ENCODE results near the gene GTSE1.

GTSE1 gene

DNA sequence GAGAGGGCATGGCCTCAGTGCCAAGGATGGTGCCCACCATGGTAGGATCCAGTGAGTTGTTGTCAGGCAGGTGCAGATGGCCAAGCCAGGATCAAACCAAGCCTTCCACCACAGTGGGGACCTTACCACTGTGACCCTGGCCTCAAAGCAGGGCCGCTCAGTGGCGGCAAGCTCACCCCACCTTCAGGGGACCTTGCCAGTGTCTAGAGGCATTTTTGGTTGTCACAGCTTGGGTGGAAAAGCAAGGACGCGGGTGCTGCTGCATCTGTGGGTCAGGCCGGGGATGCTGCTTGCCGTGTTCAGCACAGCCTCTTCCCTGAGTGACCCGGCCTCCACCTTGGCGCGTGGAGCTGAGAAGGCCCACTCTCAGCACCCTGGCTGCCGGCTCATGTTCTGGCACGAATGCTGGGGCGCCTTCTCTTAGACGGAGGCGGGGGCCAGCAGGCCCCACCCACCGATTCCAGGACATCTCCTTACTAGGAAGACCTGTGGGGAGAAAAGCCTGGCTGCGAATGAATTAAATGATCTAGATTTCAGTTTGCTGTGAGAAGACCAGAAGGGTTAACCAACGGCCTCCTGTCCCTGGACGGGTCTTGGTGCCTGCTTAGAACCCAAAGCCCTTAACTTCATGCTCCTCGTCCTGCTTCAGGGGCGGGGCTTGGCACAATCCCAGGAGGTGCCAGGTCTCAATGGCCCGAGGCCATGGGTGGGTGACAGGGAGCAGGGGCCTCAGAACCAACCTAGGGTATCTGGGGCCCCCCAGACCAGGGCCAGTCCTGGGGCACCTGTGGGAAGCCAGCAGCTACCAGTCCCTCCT lies 57.7 kb downstream of the GTSE1 start:
- DNase-seq = no peak

DNA sequence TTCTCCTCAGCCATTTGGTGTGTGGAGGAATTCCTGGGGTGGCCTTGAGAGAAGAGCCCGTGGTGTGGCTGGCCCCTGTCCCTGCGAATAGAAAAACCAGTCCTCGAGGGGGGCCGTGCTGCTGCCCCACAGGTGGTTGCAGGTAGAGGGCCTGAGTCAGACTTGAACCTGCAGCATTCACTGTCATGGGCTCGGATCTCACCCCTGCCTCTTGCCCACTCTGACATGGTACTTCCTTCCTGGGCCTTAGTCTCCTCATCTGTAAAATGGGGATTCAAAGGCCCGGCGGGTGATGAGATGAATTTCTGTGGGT lies 58.3 kb downstream of the GTSE1 start:
- DNase-seq = no peak

DNA sequence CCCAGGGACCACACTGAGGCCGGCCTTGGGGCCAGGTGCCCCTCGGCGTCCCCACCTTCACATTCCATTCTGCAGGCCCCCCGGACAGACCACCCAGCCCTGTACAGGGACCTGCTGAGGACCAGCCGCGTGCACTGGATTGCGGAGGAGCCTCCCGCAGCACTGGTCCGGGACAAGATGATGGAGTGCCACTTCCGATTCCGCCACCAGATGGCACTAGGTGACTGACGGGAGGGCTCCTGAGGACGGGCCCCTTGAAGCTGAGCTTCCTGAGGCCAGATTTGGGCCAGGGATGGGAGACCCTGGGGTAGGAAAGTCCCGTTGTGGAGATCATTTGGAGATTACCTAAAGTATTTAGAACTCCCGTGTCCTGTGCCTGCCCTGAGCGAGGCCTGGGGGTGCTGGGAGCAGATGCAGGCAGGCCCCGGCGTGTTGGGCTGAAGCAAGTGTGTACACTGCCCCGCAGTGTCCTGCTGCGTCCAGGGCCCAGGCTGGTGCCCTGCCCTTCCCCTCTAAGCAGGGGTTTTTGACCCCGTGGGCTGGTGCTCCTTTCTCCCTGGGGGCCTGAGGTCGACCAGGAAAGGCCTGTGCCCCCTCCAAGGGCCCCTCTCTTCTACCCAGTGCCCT lies 58.8 kb downstream of the GTSE1 start:
- no peak for DNase-seq

DNA sequence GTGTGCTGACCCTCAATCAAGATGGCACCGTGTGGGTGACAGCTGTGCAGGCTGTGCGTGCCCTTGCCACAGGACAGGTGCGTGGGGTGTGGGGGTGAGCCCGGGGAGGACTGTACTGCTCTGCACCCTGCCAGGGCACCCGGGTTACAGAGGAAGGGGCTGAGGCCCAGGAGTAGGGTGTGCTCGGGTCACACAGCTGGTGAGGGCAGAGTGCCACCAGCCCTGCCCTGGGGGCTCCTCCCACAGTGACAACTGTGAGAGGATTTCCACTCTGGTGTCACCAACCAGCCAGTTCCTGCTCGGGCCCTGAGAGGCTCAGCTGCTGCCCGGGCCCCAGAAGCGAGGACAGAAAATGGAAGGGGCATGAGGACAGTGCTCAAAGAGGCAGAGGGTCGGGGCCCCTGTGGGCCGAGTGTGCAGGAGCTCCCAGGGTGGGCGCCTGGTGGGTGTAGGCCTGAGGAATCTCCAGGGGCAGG lies 59.4 kb downstream of the GTSE1 start:
- no peak for DNase-seq

DNA sequence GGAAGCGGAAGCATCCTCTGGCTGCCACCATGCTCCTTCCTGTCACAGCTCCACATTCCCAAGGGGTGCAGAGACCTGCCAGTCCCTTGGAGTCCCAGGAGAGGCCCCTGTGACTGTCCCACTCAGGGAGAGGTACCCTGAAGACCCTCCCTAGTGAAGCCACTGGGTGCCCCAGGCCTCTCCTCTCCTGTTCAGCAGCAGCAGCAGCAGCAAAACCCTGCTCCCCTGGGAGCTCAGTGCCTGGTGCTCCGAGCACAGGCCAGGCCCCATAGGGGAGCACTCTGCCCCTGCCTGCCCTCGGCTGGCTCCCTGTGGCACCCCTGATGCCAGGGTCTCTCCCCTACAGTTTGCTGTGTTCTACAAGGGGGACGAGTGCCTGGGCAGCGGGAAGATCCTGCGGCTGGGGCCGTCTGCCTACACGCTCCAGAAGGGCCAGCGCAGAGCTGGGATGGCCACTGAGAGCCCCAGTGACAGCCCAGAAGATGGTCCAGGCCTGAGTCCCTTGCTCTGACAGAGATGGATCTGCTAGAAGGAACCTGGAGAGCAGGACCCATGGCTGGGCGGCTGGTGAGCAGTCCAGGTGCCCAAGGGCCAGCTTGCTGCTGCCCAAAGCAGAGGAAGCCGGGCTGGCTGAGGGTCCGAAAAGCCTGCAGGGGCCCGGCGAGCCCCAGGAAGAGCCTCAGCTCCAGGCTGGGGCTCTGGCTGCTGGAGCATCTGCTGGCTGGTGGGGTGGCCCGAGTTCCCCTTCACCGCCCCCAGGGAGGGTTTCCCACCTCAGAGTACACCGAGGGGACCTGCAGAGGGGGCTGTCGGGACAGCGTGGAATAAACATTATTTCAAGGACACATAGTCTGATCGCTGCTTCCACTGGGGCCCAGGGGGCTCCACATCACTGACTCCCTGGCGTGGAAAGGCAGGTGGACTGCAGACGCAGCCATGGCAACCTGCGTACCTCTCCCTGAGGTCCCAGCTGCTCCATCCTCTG lies 60.1 kb downstream of the GTSE1 start:
- no peak for DNase-seq

DNA sequence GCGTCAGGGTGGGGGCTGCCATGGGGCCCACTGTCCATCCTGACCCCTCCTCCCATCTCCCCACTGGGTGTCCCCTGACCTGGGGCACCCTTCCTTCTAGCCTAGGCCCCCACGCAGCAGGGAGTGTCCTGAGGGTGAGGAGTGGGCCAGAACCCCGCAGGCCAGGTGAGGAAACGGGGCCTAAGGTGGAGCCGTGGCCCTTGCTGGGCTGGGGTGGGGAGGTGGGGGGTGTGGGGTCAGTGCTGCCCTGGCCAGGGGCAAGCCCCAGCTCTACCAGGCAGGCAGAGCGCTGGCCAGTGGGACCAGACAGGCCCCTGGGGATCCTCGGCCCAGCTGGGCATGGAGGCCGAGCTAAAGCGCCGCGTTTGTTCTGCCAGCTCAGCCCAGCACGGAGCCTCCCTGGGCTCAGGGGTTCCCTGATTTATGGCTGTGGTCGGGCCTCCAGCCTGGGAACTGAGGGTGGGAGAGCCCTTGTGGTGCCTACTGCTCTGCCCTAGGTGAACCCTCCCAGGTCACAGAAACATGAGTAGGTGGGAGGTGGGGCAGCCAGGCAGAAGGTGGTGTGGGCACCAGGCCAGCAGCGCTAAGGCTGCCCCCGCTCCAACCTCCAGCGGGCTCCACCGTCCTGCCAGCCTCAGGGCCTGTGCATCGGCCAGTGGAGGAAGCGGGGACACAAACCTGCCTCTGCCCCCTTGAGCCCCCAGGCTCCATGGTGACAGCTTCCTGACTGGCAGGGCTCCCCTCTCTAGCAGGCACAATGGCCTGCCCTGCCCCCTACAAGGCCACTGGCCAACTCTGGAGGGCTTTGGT lies 61.2 kb downstream of the GTSE1 start:
- DNase-seq = no peak

DNA sequence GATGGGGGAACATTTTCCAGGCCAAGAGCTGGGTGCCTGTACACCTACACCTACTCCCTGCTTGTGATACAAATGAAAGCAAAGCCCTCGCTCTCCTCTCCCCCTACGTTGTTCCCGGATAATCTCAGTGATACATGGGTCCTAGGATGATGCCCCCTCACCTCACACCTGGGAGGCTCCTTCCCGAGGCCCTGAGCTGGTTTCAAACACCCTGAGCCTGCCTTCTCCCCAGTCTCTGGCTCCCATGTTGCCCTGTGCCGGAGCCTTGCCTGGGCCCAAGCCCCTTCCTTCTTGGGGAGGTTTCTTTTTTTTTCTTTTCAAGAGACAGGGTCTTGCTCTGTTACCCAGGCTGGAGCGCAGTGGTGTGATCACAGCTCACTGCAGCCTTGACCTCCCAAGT lies 62.1 kb downstream of the GTSE1 start:
- DNase-seq = no peak

DNA sequence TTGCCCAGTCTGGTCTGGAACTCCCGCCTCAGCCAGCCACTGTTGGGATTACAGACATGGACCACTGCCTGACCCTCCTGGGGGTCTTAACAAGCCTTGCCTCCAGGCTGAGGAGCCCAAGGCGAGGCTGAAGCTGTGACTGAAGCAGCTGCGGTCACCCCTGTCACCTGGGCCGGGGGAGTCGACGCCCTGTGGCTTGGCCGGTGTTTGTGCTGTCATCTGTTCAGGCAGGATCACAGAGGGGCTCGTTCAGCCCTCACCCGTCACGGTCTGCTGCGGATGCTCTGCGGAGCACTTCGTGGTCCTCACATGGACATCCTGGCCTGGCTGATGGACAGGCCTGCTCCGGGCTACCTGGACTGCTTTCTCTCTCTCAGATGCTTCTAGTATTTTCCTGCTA lies 62.7 kb downstream of the GTSE1 start:
- DNase-seq = no peak

DNA sequence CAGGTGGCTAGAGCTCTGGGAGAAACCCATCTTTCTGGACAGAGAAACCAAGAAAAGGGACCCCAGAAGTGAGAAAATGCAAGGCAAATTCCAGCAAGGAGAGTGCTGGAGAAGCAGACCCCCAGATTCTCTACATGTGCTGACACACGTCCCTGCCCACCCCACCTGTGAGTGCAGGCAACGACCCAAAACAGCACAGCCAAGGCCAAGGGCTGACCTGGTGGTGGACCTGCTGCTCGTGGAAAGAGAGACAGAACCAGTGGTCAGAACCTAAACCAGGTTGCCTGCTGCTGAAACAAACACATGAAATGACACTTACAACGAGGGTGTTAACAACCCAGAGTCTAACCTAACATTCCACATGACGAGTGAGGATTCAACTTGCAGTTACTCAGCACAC lies 63.4 kb downstream of the GTSE1 start:
- no peak for DNase-seq

DNA sequence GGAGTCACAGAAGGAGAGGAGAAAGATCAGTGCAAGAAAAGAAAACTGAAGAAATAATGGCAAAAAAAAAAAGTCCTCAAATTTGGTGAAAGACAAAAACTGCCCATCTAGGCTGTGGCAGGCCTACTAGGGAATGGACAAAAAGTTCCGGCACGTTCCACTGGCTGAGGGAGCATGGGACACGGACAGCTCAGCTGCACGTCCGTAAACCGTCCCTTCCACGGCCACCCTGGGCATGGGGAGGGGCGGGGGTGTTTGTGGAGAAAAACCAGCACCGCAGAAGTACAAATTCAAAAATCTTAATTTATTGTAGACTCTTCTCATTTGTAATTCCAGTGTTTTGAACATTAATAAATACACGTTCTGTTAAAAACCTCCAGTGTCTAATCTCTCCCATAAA lies 64.2 kb downstream of the GTSE1 start:
- DNase-seq = no peak

DNA sequence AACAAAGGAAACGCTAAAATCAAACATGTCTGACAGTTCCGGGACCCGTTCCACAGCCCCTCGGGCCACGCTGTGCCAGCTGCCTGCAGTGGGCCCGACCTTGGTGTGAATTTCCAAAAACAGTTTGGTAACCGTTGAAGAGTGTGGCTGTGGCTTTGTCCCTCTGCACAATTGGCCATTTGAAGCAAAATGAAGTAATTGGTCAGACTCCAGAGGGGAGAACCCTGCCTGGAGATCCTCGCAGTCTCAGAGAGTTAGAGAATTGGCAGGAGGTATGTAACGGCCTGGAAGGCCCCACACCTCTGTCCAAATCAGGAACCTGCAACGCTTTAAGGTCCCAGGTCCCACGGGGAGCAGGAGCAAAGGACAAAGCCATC lies 65.1 kb downstream of the GTSE1 start:
- no peak for DNase-seq

DNA sequence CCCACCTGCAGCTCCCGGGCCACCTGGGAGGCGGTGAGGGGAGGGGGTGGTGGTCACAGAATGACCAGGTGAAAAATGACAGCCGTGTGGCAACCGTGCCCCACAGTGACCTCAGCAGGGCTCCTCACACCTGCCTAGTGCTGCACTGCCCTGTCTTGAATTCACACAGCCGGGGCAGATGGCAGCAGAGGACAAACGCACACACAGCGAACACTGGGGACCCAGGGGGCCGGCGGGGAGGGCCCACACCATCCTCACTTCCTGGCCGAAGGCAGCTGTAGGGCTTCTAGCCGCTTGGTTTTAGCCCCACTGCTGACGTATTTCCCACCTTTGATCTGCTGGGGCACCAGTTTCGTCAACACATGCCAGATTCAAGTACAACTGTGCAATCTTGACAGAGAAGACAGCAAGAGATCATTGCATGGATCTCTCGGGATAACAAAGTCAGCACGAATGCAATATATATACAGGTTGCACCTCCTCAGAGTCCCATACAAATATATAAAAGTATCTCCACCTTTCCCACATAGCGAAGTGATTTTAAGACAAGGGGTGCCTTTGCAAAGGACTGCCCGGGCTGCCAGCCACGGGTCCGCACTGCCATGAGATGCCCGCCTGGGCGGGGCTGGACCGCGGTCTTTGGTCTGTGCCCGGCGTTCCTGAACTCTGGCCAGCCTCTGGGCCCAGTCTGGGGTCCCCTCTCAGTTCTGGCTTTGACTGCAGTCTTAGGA lies 65.7 kb downstream of the GTSE1 start:
- no peak for DNase-seq

DNA sequence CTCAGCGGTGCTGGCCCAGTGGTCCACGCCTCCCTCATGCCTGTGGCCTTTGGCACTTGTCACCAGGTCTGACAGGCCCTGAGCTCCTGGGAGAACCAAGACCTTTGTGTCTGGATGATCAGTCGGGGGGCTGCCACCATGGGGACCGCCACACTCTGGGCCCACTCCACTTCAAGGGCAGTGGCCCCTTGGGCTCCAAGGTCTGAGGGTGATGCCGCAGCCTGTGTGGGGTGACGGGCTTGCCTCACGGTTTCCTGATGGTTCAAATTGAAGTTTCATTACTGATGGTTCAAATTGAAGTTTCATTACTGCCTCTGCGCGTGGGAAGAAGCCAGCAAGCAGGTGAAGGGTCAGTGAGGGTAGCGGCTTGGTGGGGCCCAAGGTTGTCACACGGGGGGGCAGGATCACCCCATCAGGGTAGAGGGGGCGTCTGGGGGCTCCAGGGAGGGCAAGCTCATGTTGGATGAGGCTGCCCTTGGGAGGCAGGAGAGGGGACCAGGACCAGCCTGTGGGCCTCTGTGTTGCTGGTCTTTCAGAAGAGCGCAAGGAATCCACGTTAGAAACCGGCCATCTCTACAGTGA lies 66.4 kb downstream of the GTSE1 start:
- no peak for DNase-seq

DNA sequence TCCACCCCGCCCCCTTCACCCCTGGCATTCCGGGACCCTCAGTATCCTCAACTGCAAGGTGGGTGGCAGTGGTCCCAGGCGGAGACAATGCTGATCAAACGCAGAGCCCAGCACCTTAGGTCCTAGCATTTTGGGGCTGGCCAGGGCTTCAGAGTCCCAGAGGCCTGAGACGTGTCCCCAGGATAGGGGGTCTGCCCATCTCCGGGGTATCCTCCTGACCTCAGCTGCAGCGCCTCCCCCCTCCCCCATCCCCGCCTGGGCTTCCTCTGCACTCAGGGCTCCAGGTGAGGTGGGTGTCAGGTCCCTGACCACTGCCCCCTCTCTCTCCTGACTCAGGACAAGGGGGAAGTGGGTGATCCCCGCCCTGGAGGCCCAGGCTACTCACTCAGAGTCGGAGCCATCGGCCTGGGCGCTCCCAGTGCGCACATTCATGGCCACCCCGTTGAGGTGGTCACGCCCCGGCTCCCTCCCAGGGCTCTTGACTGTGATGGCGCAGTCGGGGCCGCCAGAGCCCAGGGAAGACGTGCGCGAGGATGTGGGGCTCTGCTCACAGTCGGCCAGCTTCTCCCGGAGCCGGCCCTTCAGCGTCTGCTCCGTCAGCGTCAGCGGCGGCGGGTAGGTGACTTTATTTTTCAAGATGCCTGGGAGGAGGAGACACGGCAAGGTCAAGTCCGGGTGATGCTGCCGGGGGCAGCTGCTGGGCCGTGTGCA lies 67.1 kb downstream of the GTSE1 start:
- no peak for DNase-seq

DNA sequence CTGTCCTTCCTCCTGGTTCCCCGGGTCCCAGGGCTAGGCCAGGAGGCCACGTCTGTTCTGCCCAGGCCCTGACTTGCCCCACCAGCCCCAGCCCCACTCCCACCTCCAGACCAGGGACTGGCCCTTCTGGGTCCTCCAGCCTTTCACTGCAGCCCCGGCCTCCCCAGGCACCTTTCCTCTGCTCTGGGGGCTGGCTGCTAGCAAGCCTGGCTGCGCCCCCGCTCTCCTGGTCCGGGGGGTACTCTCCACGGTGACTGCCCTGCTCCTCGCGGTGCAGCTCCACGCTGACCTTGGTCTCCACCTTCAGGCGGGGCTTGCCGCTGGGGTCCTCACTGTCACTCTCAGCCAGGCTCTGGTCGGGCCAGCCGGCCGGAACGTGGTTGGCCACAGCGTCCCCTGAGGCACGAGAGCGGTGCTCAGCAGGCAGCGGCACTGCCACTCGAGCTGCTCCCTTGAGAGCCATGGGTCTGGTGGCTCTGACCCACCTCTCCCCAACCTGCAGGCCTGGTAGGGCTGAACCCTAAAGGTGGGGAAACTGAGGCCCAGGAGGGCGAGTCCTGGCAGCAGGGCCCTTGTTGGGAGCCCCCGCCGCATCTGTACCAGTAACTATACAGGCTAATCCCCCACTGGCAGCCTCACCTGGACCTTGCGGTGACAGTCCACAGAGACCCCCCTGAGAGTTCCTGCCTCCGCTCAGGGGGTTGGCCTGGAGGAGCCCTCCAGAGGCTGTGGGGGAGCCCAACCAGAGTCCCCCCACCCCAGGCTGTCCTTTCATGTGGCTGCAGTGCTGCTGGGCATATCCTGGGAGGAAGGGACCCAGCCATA lies 67.9 kb downstream of the GTSE1 start:
- no peak for DNase-seq

DNA sequence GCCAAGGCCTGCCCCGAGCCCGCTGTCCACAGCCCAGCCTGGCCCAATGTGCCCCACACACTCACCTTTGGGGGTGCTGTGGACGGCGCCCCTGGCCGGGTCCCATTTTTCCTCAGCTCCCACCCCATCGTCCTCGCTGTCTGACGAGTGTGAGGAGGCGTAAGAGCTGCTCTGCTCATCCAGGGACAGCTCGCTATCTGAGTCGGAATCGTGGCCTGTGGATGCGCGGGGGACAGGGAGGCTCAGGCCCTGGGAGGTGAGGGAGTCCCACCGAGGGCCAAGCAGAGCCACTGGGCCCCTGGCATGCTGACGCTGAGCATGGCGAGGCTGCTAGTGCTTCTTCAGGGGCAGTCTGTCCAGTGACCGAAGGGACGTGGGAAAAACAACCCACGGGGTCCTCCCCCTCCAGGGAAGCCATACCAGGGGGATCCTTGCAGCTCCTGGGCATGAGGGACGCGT lies 68.5 kb downstream of the GTSE1 start:
- DNase-seq = no peak

DNA sequence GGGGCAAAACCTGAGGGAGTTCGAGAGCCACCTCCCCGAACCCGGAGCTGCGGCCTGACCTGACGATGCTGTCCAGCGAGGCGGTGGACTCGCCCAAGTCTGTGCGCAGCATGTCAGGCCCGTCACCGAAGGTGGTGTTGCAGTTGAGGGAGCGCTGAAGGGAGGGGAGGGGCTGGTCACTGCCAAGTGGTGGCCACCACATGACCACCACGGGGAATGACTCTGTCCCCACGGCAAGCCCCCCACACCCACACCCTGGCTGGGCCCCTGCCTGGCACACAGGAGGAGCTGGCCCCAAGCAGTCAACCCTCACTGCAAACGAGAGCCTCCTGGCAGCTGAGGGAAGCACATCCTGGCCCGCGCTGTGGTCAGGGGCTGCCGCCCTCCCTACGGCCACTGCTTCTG lies 69.7 kb downstream of the GTSE1 start:
- no peak for DNase-seq

DNA sequence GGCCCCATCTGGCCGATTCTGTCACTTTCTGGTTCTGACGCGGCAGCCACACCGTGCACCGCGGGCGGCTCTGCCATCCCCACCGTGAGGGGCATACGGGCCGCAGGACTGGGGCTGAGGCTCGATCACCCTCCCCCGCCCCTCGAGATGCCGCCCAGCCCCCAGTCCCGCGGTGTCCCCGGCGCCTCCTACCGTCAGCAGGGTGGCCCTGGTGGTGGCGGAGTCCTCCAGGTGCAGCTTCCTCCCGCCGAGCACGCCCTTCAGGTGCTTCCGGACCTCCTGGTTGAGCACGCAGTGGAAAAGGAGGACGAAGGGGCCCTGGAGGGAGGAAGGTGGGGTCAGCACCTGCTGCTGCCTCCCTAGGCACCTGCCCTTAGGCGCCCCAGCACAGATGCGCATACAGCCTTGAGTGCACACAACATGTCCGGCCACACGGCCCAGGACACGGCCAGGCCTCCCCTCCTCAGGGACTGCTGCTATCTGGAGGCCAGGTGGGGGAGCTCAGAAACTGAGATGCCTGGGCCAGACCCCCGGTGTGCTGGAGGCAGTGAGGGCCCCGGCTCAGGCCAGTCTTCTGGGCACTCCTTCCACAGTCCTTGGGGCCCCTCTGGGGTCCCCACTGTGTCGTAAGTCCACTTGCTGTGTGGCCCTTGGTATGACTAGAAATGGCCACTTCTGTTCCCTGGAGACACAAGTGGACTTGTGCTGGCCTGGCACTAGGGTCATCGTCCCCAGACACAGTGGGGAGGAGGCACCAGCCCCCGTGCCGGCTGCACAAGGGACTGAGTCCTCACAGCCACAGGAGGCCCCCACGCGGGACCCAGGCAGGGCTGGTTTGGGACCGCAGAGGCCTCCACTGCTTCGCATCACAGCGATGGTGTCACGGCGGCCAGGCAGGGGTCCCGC lies 70.4 kb downstream of the GTSE1 start:
- DNase-seq = no peak

DNA sequence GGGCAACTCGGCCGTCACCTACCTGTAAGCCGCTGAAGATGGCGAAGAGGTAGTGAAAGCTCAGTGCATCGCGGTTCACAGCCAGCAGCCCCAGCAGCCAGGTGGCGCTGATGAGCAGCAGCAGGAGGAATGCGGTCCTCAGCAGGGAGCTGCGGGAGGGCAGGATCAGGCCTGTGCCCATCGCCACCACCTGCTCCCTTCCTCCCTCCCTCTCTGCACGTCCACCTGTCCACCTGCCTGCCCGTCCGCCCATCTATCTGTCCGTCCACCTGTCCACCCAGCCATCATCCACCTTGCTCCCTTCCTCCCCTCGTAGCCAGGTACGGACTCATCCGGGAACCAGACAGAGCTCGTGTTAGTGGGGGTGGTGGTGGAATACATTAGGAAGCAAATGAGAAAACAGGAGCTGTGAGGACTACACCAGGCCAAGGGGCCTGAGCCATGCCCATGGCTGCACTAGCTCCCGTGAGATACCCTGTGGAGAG lies 71.1 kb downstream of the GTSE1 start:
- peak; percentile 57 for DNase-seq

All from KG1 (cell line).